ENCODE results near the gene IL16.

- no peak for TF ChIP-seq CTCF (IDR thresholded peaks at IDR 0.05)
- TF ChIP-seq EZH2 (IDR thresholded peaks at IDR 0.05; ENCODE audit: borderline replicate concordance, insufficient read depth, low read depth, low read length, poor library complexity, severe bottlenecking), result no peak
Observed at GRCh38 chr15:81182756-81183438, 13.8 kb upstream of the IL16 start.
